GM12878 (cell line): ENCODE measurements around the gene SLC29A1. TPM values are rescaled to one million over a fixed set of nuclear protein-coding genes. Genes with fewer than 3 reads are reported as not detected.
A peak's percentile ranks its signal among the peaks of the same experiment; 100 is the strongest.

ENCODE experiments used
- ETV6 ChIP-seq, 2 experiments: fragments of 450-650 bp in 1 of 2; IDR thresholded peaks in 1 of 2; conservative IDR thresholded peaks in 1 of 2; 2 replicates each; pipeline ENCODE4 v1.6.1; 2014; ENCODE audit warnings: antibody characterized with exemption in 1 of 2, borderline replicate concordance in 1 of 2, low read depth in 1 of 2, mild to moderate bottlenecking in 1 of 2, moderate library complexity in 1 of 2
- IKZF2 ChIP-seq, 2 experiments: fragments of 450-650 bp; IDR thresholded peaks; 2 replicates each; pipeline ENCODE4 v1.6.1; 2017; ENCODE audit warnings: mild to moderate bottlenecking in 2 of 2, moderate library complexity in 2 of 2
- LARP7 ChIP-seq: fragments of 450-650 bp; IDR thresholded peaks from 2 replicates; pipeline ENCODE4 v1.6.1; 2017; ENCODE audit warnings: mild to moderate bottlenecking
- RAD51 ChIP-seq: fragments of 450-650 bp; IDR thresholded peaks from 2 replicates; pipeline ENCODE4 v1.6.1; 2016; ENCODE audit warnings: moderate library complexity, mild to moderate bottlenecking, inconsistent platforms
- RELB ChIP-seq: fragments of 450-650 bp; IDR thresholded peaks from 2 replicates; pipeline ENCODE4 v1.6.1; 2017; ENCODE audit warnings: low read depth, mild to moderate bottlenecking, moderate library complexity
- SP1 ChIP-seq: IDR thresholded peaks from one replicate; pipeline ENCODE4 v1.6.1; 2011; ENCODE audit warnings: low read depth, low read length
- SUZ12 ChIP-seq: fragments of 200-600 bp; sonication (generic); IDR thresholded peaks from one replicate; pipeline ENCODE4 v1.6.1; 2018; ENCODE audit warnings: antibody characterized with exemption, mild to moderate bottlenecking; ENCODE audit not compliant: unreplicated experiment
- ZNF24 ChIP-seq: fragments of 450-650 bp; IDR thresholded peaks from 2 replicates; pipeline ENCODE4 v1.6.1; 2017; ENCODE audit warnings: antibody characterized with exemption, mild to moderate bottlenecking
- polyA plus RNA-seq, 11 experiments: library from polyadenylated mRNA; depleted of rRNA in 4 of 11; unstranded in 6 of 11; stranded (reverse) in 5 of 11; fragments of >200 nt; fragmentation: Nextera tagmentation in 4 of 11; fragmentation: Illumina TruSeq in 1 of 11; extraction: Ambion mirVana in 4 of 11; extraction: Trizol in 1 of 11; gene quantifications; 1 replicate in 1 of 11; 2 replicates in 10 of 11; pipeline versions ENCODE4 v1.2.1 to v1.2.3, GENCODE V29; 2011 to 2016; ENCODE audit warnings: inconsistent platforms in 2 of 11, missing spikeins in 2 of 11, low read depth in 1 of 11
- total RNA-seq, 4 experiments: library from RNA; depleted of rRNA in 3 of 4; stranded (reverse); fragments of >200 nt in 3 of 4; fragmentation: Illumina TruSeq in 1 of 4; extraction: Trizol in 1 of 4; gene quantifications; 2 replicates each; pipeline versions ENCODE4 v1.2.1 to v1.2.3, GENCODE V29; 2013 to 2021

The SLC29A1 gene
- total and polyA plus RNA-seq, 10 of the 15 experiments (the other 5 are each of a cell fraction or from before 2014, with no cell fraction given) = 10.0 to 132 (median 93.4) TPM

- TF ChIP-seq RAD51 (no peak), ETV6 (conservative IDR thresholded peaks at IDR 0.05 in 1 of 2, IDR thresholded peaks at IDR 0.05 in 1 of 2; ENCODE audit: borderline replicate concordance in 1 of 2, low read depth in 1 of 2) (no peak), LARP7 (no peak), ZNF24 (no peak), SUZ12 (no peak), SP1 (no peak), IKZF2 (IDR thresholded peaks at IDR 0.05) (0 out of 4 replicates have a peak, but pooled peaks of 1 of the 2 experiments have one; percentile 8), RELB (no peak)
Observed at GRCh38 chr6:44262467-44263353, 39.3 kb downstream of the SLC29A1 start (continued).
